Stimulated activated naive CD4-positive, alpha-beta T cell treated with Interleukin-2 at 50 U/mL for 16 hours (primary cell): ENCODE measurements around the gene TM4SF18.
"Not testable (repeated sequence)": the region's sequence is repeated elsewhere in the genome, so short reads cannot be mapped to it uniquely, and the experiment has no call there.

Experiments used
- DNase-seq: peaks from one replicate; lab custom pipeline; 2025; lab: John Stamatoyannopoulos, UW

TM4SF18 gene, protein sequence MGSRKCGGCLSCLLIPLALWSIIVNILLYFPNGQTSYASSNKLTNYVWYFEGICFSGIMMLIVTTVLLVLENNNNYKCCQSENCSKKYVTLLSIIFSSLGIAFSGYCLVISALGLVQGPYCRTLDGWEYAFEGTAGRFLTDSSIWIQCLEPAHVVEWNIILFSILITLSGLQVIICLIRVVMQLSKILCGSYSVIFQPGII

DNA sequence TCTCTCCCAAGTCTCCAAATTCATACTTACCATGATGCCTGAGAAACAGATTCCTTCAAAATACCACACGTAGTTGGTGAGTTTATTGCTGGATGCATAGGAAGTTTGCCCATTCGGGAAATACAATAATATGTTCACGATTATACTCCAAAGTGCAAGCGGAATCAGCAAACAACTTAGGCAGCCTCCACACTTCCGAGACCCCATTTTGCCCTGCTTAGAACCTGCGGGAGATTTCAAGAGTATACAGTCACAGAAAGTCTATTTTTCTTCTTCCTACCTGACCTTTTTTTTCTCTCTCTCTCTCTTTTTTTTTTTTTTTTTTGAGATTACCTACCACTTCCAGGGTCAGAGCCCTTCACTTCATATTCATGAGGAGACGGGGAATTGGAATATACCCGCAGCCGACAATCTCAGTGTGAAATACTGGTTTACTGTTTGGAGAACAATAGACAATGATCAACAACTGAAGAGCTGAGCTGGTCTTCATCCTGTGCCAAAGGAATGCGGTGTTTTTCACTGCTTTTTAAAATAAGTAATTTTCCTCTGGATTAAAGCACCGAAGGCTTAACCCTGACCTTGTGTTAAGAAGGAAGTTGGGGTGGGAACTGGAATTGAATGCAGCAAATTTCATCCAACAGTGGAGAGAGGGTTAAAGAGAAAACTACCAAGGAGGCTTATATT is at the start of gene TM4SF18:
Gene TM4SF18, minus strand, starts transcription at position 461 of the 684 bp plus-strand sequence. Its CDS starts 254 bp downstream, at position 207.
- DNase-seq, result no peak

DNA sequence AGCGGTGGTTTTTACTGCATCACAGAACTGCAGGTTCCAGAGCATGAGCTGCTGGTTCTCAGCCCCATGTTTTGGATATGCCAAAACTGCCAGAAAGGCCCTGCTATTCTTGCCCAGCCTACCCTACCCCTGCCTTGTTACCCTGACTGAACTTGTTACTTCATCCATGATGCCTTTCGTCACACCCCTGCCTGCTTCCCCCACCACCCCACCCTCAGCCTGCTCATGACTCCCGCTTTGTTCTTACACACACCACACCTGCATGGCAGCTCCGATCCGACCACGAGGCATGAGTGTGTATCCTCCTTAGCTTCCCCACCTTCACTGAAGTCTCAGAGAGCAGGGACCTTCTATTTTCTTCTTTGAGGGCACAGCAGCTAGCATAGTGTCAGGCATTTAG is 49.1 kb upstream of the TM4SF18 start:
- no peak for DNase-seq

DNA sequence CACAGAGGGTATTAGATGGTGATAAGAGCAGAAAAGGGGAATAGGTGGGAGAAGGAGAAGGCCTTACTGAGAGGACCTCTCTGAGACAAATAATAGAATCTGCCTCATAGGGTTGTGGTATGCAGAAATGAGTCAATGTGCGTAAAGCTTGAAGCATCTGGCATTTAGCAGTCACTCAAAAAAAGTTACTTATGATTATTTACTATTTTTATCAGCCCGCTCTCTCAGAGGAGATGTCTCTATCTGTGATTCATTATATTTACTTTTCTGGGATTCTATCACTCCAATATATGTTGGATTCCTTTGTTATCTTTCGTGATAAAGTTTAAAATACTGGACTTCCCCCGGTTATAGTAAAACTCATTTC is 48.6 kb upstream of the TM4SF18 start:
- DNase-seq, result no peak

DNA sequence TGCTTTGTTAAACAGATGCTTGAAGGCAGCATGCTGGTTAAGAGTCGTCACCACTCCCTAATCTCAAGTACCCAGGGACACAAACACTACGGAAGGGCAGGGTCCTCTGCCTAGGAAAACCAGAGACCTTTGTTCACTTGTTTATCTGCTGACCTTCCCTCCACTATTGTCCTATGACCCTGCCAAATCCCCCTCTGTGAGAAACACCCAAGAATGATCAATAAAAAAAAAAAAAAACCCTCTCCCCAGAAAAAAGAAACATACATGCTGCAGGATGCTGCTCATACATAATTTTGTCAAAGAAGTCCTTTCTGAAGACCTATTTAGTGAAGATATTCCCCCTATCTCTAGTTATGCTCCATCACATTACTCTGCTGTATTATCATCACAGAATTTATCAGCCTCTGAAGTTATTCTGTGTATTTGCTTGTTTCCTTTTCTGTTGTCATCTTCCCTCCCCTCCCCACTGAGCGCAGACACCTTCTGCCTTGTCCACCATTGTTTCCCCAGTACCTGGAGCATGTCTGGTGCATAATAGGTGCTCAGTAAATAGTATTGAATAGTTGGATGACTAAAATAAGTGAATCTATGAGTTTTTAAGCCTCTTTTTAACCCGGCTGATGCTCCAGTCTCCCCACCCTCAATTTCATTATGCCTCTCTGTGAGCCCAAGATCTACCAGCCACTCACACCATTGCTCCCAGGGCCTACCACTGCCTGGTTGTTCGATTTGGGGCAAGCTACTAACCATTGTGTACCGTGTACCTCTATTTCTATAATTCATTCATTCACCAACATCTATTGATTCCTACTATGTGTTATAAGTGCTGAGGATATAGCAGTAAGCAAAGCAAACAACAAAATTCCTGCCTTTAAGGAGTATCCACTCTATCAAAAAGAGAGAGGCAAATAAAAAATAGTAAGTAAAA is 48.0 kb upstream of the TM4SF18 start:
- DNase-seq, result no peak

DNA sequence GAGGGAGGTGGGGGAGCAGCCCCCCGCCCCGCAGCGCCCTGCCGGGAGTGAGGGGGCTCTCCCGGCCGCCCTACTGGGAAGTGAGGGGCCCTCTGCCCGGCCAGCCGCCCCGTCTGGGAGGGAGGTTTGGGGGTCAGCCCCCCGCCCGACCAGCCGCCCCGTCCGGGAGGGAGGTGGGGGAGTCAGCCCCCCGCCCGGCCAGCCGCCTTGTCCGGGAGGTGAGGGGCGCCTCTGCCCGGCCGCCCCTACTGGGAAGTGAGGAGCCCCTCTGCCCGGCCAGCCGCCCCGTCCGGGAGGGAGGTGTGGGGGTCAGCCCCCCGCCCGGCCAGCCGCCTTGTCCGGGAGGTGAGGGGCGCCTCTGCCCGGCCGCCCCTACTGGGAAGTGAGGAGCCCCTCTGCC is 46.8 kb upstream of the TM4SF18 start:
- DNase-seq, result not testable (repeated sequence)

DNA sequence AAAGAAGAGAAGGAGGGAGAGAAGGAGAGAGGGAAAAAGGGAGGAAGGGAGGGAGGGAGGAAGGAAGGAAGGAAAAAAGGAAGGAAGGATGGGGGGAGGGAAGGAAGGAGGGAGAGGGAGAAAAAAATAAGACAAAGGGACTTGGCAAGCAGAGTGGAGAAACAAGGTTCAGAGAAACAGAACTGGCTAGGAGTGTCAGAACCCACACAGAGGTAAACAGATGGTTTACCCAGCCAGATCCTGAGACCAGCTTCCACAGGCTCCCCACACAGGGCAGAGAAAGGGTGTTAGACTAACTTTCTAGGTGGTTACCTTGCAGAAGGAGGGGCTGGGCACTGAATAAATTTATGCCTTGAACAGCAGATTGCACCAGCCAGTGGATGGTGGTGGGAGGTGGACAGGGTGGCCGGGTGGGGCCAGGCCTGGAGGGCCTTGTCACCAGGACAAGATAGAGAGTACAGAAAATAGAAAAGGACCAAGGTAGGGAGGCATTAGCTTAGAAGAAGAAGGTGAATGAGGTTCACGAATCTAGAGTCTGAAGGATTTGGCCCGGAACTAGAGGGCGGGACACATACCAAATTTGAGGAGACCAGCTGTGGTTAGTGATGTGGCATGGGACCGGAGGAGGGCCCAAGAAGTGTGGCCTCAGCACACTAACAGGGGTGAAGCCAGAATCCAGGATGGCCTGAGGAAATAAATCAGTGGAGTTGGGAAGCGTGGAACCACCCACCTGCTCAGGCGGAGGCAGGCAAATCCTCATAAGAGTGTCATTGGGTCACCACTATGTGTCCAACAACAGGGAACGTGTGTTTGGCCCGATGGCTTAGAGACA is 45.3 kb upstream of the TM4SF18 start:
- no peak for DNase-seq

DNA sequence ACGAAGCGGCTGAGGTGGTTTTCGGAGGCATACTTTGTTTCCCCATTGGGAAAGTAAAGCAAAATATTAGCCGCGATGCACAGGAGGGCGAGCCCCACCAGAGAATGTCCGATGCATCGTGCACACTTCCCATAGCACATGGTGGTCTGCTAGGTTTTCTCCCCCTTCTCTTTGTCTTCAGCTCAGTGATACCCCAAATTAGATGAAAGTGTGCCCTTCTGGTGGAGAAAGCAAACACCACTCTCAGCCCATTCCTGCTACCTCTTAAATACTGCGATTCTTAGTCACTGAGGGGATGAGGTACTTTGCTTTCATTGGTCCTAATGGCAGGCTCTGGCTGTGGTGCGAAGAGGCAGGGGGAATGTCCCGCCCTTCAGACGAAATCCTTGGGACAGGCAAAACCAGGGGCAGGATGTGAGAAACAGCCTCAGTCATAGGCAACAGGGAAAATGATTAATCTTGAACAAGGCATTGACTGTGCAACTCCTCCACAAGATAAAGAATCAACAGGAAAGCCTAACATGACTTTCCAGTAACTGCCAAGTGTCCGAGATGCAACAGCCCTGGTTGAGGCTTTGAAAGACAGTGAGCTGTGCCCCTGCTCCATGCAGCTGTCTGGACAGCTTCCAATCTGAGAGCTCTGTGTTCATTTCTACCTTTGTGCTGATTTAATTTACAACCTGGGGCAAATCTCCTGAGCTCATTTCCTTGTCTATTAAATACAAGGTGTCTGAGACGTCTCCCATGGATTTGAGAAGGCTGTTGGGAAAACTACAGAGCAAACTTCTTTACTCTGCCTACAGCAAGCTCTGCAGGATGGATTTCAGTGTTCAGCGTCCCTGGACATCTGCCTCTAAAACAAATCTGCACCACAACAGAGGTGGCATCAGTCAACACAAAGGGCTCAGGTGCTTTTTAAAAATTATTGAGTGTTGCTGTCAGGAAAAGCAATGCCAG is 44.2 kb upstream of the TM4SF18 start, which contains the start of gene TM4SF1:
Gene TM4SF1, minus strand, starts transcription at position 242 of the 957 bp plus-strand sequence. Its CDS starts 102 bp downstream, at position 140.
- DNase-seq, result no peak

DNA sequence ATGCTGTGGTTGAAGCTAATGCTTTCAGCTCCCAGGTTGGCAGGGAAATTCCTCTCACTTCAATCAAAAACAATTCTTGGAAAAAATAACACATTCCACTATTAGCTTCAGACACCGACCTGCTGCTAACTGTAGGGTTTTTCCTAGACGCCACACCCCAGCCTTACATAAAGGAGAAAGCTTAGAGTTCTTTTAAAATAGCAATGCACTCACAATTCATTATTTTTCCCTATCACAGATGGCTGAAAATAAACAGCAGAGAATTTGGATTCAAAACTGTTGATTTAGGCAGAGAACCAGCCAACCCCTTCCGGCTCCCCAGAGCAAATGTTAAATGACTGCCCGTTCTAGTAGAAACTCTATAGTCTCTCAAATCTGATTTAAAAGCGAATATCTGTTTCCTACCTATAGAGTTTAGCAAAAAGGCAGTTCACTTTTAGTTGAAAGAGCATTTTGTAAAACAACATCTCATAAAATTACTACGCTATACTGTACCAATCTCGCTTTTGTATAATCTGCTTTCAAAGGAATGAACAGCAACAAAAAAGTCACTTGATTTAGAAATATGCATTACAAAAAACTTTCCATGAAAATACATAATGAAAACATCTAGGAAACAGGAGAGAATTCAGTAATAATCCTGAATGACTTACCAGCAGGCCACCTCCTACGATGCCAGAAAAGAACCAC is 43.4 kb upstream of the TM4SF18 start:
- no peak for DNase-seq

DNA sequence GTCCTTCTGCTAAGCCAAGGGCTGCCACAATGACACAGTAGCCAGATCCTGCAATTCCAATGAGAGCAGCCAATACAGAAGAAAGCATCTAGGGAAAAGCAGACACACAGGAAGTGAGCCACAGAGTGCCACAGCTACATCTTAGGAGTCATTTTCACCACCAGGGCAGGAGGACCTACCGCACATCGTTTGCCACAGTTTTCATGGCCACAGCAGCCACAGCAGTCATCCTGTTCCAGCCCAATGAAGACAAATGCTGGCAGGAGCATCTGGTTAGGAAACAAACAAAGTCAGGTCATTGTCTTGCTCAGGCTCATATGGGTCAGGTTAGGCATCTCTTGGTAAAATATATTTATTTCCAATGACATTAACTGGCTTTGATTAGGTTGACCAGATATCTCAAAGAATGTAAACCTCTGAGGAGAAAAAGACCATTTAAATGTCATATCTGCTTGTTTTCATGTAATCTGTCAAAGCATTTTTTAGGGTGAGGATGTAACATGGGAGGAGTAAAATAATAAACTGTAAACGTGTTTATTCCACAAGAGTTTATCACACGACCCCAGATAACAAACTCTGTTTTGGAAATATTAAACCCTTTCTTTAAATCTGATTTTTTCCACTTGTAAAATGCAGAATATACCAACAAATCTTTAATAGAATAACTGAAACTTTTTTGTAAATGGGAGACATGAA is 42.2 kb upstream of the TM4SF18 start:
- DNase-seq, result no peak

DNA sequence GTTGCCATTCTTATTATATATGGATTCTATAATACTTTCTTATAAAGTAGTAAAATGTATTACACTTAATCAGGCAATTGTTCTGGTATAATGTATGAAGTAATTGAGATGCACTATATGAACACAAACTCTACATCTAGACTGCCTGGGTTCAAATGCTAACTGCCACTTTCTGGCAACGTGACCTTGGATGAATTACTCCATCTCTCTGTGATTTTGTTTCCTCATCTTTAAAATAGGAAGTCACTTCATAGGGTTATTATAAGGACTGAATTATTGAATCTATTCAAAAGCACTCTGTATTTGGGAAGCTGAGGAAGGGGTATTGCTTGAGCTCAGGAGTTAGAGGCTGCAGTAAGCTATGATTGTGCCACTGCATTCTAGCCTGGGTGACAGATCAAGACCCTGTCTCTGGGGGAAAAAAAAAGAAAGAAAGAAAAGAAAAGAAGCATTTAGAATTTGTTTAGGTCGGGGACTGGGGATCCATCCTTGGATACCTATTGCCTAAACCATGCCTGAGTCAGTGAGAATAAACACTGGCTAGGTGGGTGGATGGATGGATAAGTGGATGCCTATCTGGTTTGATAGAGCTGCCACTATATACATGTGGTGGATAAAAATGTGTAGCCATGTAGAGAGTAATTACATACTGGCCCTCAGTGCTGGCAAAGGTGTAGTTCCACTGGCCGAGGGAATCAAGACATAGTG is 41.5 kb upstream of the TM4SF18 start:
- no peak for DNase-seq

DNA sequence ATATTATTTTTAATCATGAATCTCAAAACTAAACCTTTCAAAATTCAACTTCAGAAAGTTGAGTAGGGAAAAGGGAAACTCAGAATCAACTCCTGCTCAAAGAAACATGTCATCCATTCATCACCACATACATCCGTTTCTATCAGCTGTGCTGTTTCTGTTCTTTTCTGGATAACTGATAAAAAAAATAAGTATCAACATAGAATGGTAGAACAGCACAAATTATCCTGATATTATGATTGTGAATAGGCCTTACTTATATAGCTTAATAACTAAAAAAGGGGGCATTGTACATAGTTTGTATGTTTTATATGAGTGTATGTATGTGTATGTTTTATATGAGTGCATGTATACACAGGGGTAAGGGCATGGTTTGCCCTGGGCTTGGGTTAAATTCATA is 41.0 kb upstream of the TM4SF18 start:
- no peak for DNase-seq

DNA sequence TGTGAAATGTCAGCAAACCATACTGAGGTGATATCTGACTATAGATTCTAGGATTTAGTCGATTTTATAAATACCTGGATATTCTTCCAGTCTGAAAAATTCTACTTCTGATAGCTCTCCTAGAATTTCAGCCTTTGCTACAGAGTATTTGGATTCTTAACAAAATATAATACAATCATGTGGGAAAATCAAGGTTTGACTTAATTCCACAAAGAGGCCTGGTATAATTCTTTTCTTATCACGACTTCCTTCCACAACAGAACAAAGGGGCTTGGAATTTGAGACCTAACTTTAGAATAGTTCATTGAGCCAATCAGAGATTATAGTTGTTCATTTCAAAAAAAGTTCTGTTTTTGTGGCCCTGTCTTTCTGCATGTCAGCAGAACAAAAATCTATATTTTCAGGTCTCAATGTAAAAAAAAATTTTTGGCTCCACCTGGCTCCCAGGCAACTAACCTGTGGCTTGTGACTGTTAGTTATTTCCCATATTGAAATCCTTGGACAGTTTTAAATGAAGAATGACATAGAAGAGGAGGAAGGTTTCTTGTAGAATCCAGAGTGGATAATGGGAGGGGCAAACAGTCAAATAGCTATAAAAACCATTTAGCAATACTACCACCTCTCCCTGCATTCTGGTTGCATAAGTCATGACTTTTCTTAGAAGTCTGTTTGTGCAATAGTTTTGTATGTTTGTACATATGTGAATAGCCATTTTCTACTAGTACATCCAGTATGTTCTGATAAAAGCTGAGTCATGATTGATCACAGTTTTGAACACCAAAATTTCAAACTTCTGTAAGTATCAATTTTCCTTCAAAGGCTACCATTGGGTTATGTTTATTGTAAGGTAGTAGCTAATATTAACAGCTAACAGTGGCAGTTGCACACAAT is 40.0 kb upstream of the TM4SF18 start:
- no peak for DNase-seq

DNA sequence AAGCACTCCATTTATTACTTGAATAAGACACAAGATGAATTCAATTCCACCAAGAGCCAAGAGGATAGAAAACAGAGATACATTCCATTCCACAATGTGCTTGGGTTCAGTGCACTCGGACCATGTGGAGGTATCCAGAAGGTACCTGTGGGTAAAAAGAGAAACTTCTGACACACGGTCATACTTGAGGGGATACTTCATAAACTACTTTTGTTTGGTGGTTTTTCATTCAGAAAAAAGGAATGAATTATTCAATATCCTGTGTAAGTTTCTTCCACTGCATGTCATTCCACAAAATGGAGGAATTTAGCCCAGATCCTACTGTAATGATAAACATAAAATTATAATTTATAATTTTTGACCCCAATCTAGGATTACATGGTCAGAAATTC is 38.3 kb upstream of the TM4SF18 start:
- no peak for DNase-seq

DNA sequence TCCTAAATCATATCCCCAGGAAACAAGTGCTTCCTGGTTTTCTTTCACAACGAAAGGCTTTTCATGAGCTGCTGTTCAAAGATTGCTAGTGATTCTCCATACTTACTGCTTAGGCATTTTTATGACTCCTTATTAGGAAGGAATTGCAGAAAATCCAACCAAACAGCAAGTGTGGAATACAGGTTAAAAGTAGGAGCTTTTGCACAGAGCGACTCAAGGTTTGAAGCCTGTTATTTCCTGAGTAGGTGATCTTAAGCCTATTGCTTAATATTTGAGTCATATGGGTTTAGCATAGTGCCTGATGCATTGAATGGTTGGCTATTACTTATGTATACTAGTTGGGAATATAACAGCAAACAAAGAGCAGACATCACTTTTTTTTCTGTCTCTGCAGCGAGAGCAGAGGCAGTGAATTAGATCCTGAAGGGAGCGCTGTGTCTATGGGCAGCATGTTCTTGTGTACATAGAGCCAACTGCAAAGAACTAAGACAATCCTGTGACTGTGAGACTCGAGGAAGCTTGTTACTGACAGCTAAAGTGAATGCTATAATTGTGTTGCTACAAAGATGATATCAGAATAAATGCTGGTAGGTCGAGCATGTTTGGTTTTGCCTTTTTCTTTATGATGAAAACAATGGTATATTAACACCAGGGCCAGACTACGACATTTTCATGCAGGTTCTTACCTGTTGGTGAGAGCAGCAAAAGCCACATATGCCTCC is 37.7 kb upstream of the TM4SF18 start:
- no peak for DNase-seq

DNA sequence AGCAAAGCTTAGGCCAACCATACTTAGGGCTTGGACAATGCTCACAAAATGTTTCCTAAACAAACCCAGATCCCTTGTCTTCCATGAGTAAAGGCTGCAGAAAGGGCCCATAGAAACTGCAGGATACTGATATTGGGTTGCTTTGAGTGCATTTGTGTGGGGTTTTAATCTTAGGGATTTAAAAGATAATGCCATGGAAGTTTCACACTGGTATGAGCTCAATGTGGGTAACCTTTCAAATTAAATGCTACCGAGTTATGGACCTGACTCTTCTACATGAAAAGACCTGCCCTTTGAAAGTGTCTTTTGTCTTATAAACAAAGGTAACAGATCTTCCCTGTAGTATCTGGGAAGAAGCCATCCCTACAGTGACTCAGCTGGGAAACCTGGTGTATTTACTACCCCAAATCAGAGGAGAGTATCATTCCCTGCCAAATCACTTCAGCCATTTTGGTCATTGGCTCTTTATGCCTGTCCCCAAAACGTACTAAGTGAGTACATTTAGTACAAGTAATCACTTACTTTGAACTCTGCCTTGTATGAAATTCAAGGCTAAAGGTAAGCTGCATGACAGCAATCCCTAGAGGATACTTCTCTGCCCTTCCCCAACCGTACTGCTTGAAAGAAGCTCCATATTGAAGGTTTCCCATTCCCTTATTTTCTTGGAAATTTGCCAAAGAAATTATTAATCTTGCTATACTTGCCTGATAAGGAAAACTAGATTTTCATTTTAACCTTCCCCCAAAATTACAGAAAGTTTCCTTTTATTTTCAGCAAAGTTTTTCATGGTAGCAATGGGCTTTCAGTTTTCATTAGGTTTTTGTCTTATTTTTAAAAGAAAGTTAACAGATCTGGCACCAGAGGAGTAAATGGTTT is 36.8 kb upstream of the TM4SF18 start:
- DNase-seq, result no peak
